HG03095 (cell line): Measurements from ENCODE around the gene SNCAIP.
A peak's percentile ranks its signal among the peaks of the same experiment; 100 is the strongest.
"Not testable (repeated sequence)": the region's sequence is repeated elsewhere in the genome, so short reads cannot be mapped to it uniquely, and the experiment has no call there.

Experiments
- ATAC-seq: cut with Tn5 transposase; IDR thresholded peaks from one replicate; pipeline ENCODE4 v1.9.1; 2021; ENCODE audit warnings: moderate library complexity; ENCODE audit not compliant: unreplicated experiment

The SNCAIP gene

GRCh38 chr5:122458278-122458872 is 146.3 kb downstream of the SNCAIP start:
- ATAC-seq, result peak; percentile 73

- ATAC-seq, result no peak
Measured at GRCh38 chr5:122462486-122462885, 150.4 kb downstream of the SNCAIP start.

GRCh38 chr5:122463221-122463620 is 151.2 kb downstream of the SNCAIP start:
- no peak for ATAC-seq

GRCh38 chr5:122464191-122464590 is 152.2 kb downstream of the SNCAIP start:
- no peak for ATAC-seq

GRCh38 chr5:122465031-122465577 is 153.1 kb downstream of the SNCAIP start:
- no peak for ATAC-seq

GRCh38 chr5:122465994-122466393 is 154.0 kb downstream of the SNCAIP start:
- ATAC-seq, result no peak

GRCh38 chr5:122468351-122469116 is 156.5 kb downstream of the SNCAIP start:
- no peak for ATAC-seq

GRCh38 chr5:122469384-122469919 is 157.4 kb downstream of the SNCAIP start:
- no peak for ATAC-seq

GRCh38 chr5:122470365-122470764 is 158.3 kb downstream of the SNCAIP start:
- ATAC-seq, result no peak

- ATAC-seq, result no peak
Measured at GRCh38 chr5:122471031-122471751, 159.2 kb downstream of the SNCAIP start.

GRCh38 chr5:122471752-122472061 is 159.7 kb downstream of the SNCAIP start:
- no peak for ATAC-seq

- no peak for ATAC-seq
Measured at GRCh38 chr5:122473138-122473843, 161.3 kb downstream of the SNCAIP start.

GRCh38 chr5:122473941-122474340 is 161.9 kb downstream of the SNCAIP start:
- no peak for ATAC-seq

GRCh38 chr5:122478741-122479442 is 166.9 kb downstream of the SNCAIP start:
- no peak for ATAC-seq

GRCh38 chr5:122480146-122480545 is 168.1 kb downstream of the SNCAIP start:
- ATAC-seq, result no peak

- no peak for ATAC-seq
Measured at GRCh38 chr5:122484103-122484502, 172.1 kb downstream of the SNCAIP start.

GRCh38 chr5:122485226-122485625 is 173.2 kb downstream of the SNCAIP start:
- no peak for ATAC-seq

- not testable (repeated sequence) for ATAC-seq
Measured at GRCh38 chr5:122486616-122487015, 174.6 kb downstream of the SNCAIP start.

- no peak for ATAC-seq
Measured at GRCh38 chr5:122490718-122491117, 178.7 kb downstream of the SNCAIP start.

GRCh38 chr5:122492675-122493074 is 180.6 kb downstream of the SNCAIP start:
- no peak for ATAC-seq
